HepG2 (cell line): ENCODE results near the gene MPC1.

Source experiments
- CTCF ChIP-seq: sonication (generic); formaldehyde crosslinking; IDR thresholded peaks from 2 replicates; pipeline ENCODE4 v1.5.0; 2020; ENCODE audit warnings: mild to moderate bottlenecking, missing genetic modification reagents, moderate library complexity
- PRDM10 ChIP-seq: sonication (generic); formaldehyde crosslinking; IDR thresholded peaks from 2 replicates; pipeline ENCODE4 v1.4.0; 2020; ENCODE audit warnings: low read depth, missing genetic modification reagents
- PREB ChIP-seq: sonication (generic); formaldehyde crosslinking; IDR thresholded peaks from 2 replicates; pipeline ENCODE4 v1.4.0; 2020; ENCODE audit warnings: missing genetic modification reagents

GRCh38 chr6:166348305-166348949 lies 34.3 kb downstream of the MPC1 start:
- TF ChIP-seq CTCF (CRISPR knock-in tag) (no peak), PRDM10 (no peak), PREB (CRISPR knock-in tag) (no peak)
